HCT116 (cell line): ENCODE measurements around the gene GPX4. TPM values are rescaled to one million over a fixed set of nuclear protein-coding genes. Genes with fewer than 3 reads are reported as not detected.

Experiments used
- ATAC-seq: fragments of 200-7000 bp; cut with Tn5 transposase; 2 replicates; pipeline ENCODE4 v1.9.1; 2020; ENCODE audit warnings: mild to moderate bottlenecking, moderate library complexity
- BruUV-seq: library from RNA; stranded (reverse); fragments of 400-500 nt; replicated peaks from 2 replicates; lab custom pipeline; 2021; lab: Mats Ljungman, UMichigan
- CTCF ChIA-PET: fragments of 300-600 bp; sonication (Branson Sonifier 250); formaldehyde crosslinking; loops from one replicate; lab custom pipeline; 2021; ENCODE audit warnings: antibody characterized with exemption; lab: Charles Lee
- POLR2A ChIA-PET: fragments of 300-600, 350-600 bp; sonication (Branson Sonifier 250); formaldehyde crosslinking; loops from one replicate; lab custom pipeline; 2021; ENCODE audit warnings: antibody characterized with exemption; lab: Charles Lee
- RAD21 ChIA-PET, 2 experiments: fragments of 300-600 bp; sonication (Branson Sonifier 250); formaldehyde crosslinking; loops; one replicate each; lab custom pipeline; 2023; ENCODE audit warnings: low total read pairs in 2 of 2; ENCODE audit not compliant: uncharacterized antibody in 2 of 2, unreplicated experiment in 2 of 2, low non-redundant PET in 1 of 2; lab: Charles Lee
- DNase-seq: peaks from one replicate; pipeline ENCODE4 v3.0.0-alpha.2; 2010; ENCODE audit warnings: low read depth, low spot score
- H2AFZ ChIP-seq: fragments of 200-600 bp; shearing (Covaris generic), sonication (generic); 2 replicates; pipeline ENCODE4 v1.6.1; 2017; ENCODE audit warnings: low read depth, mixed run types, mixed read lengths, antibody characterized with exemption, low read length; ENCODE audit not compliant: poor library complexity, severe bottlenecking
- H3K27ac ChIP-seq: 2 replicates; pipeline ENCODE4 v1.5.1; 2012; ENCODE audit warnings: low read depth, low read length
- H3K27me3 ChIP-seq: fragments of 200-600 bp; sonication (generic); 2 replicates; pipeline ENCODE4 v1.6.1; 2016; ENCODE audit warnings: mixed run types, low read length, mixed read lengths; ENCODE audit not compliant: insufficient read depth
- H3K36me3 ChIP-seq, 2 experiments: fragments of 200-500 bp in 1 of 2; fragments of 200-600 bp in 1 of 2; sonication (Bioruptor generic) in 1 of 2; sonication (generic) in 1 of 2; 2 replicates each; pipeline versions ENCODE4 v1.5.1 to v1.6.1; 2014 to 2016; ENCODE audit warnings: low read length in 2 of 2, inconsistent platforms in 1 of 2, mixed read lengths in 1 of 2, mixed run types in 1 of 2; ENCODE audit not compliant: insufficient read depth in 2 of 2, control insufficient read depth in 1 of 2
- H3K4me1 ChIP-seq, 2 experiments: fragments of 200-600 bp in 1 of 2; sonication (generic) in 1 of 2; 2 replicates each; pipeline versions ENCODE4 v1.5.1 to v1.6.1; 2012 to 2017; ENCODE audit warnings: low read length in 2 of 2, inconsistent platforms in 1 of 2, mild to moderate bottlenecking in 1 of 2, mixed read lengths in 1 of 2, mixed run types in 1 of 2, moderate library complexity in 1 of 2; ENCODE audit not compliant: insufficient read depth in 2 of 2, control insufficient read depth in 1 of 2
- H3K4me2 ChIP-seq: fragments of 200-600 bp; sonication (generic); 2 replicates; pipeline ENCODE4 v1.6.1; 2017; ENCODE audit warnings: mixed run types, low read length, mixed read lengths
- H3K4me3 ChIP-seq, 2 experiments: fragments of 200-600 bp in 1 of 2; sonication (generic) in 1 of 2; replicated peaks in 1 of 2; 2 replicates each; pipeline ENCODE4 v1.5.1; 2011 to 2016; ENCODE audit warnings: low read length in 2 of 2, control low read depth in 1 of 2, low read depth in 1 of 2, mild to moderate bottlenecking in 1 of 2, mixed read lengths in 1 of 2, mixed run types in 1 of 2
- H3K79me2 ChIP-seq: fragments of 200-600 bp; sonication (generic); 2 replicates; pipeline ENCODE4 v1.6.1; 2017; ENCODE audit warnings: mild to moderate bottlenecking, mixed run types, low read length, moderate library complexity, mixed read lengths; ENCODE audit not compliant: insufficient read depth
- H3K9ac ChIP-seq: fragments of 200-600 bp; sonication (generic); 2 replicates; pipeline ENCODE4 v1.6.1; 2016; ENCODE audit warnings: low read length, mixed read lengths
- H3K9me2 ChIP-seq: fragments of 200-600 bp; sonication (generic), shearing (Covaris generic); 2 replicates; pipeline ENCODE4 v1.6.1; 2017; ENCODE audit warnings: mixed run types, mild to moderate bottlenecking, moderate library complexity; ENCODE audit not compliant: insufficient read depth
- H3K9me3 ChIP-seq, 2 experiments: fragments of 200-500 bp in 1 of 2; fragments of 200-600 bp in 1 of 2; sonication (Bioruptor generic) in 1 of 2; sonication (generic) in 1 of 2; 2 replicates each; pipeline ENCODE4 v1.6.1; 2014 to 2017; ENCODE audit warnings: low read length in 2 of 2, mixed read lengths in 2 of 2, inconsistent platforms in 1 of 2, low read depth in 1 of 2, mild to moderate bottlenecking in 1 of 2, mixed run types in 1 of 2, moderate library complexity in 1 of 2; ENCODE audit not compliant: control insufficient read depth in 1 of 2, insufficient read depth in 1 of 2
- H4K20me1 ChIP-seq: fragments of 200-600 bp; sonication (generic), shearing (Covaris generic); 2 replicates; pipeline ENCODE4 v1.6.1; 2017; ENCODE audit warnings: mixed run types, mild to moderate bottlenecking, moderate library complexity; ENCODE audit not compliant: insufficient read depth
- CBX3 ChIP-seq: IDR thresholded peaks from 2 replicates; pipeline ENCODE4 v1.6.1; 2012; ENCODE audit warnings: low read depth
- CEBPB ChIP-seq: IDR thresholded peaks from 2 replicates; pipeline ENCODE4 v1.6.1; 2012; ENCODE audit warnings: low read depth
- EGR1 ChIP-seq: IDR thresholded peaks from 2 replicates; pipeline ENCODE4 v1.6.1; 2012; ENCODE audit warnings: low read depth
- ELF1 ChIP-seq: IDR thresholded peaks from 2 replicates; pipeline ENCODE4 v1.6.1; 2012; ENCODE audit warnings: low read depth, borderline replicate concordance
- EZH2 ChIP-seq: fragments of 200-600 bp; sonication (generic); IDR thresholded peaks from 2 replicates; pipeline ENCODE4 v1.6.1; 2017; ENCODE audit warnings: antibody characterized with exemption, mixed run types
- EZH2phosphoT487 ChIP-seq: fragments of 200-600 bp; IDR thresholded peaks from 2 replicates; pipeline ENCODE4 v1.6.1; 2018; ENCODE audit warnings: antibody characterized with exemption, borderline replicate concordance
- FOSL1 ChIP-seq: IDR thresholded peaks from 2 replicates; pipeline ENCODE4 v1.6.1; 2012; ENCODE audit warnings: low read depth
- JUND ChIP-seq: IDR thresholded peaks from 2 replicates; pipeline ENCODE4 v1.6.1; 2012
- POLR2AphosphoS5 ChIP-seq: IDR thresholded peaks from 2 replicates; pipeline ENCODE4 v1.6.1; 2011; ENCODE audit warnings: mild to moderate bottlenecking, low read depth, low read length, moderate library complexity
- RAD21 ChIP-seq: IDR thresholded peaks from 2 replicates; pipeline ENCODE4 v1.6.1; 2012; ENCODE audit warnings: low read depth, mild to moderate bottlenecking
- SP1 ChIP-seq: IDR thresholded peaks from 2 replicates; pipeline ENCODE4 v1.6.1; 2012; ENCODE audit warnings: low read depth
- ZFX ChIP-seq: fragments of 450-650 bp; IDR thresholded peaks from 2 replicates; pipeline ENCODE4 v1.6.1; 2017
- ZNF274 ChIP-seq: fragments of 200-500 bp; sonication (Bioruptor generic); IDR thresholded peaks from 2 replicates; pipeline ENCODE4 v1.6.1; 2014; ENCODE audit warnings: mild to moderate bottlenecking, low read depth, low read length, inconsistent platforms
- intact Hi-C: fragments of 100-400 bp; cut with micrococcal nuclease; formaldehyde crosslinking; loops from 2 replicates; pipeline ENCODE4 v1.10.0; 2022
- total RNA-seq: library from RNA; stranded (reverse); gene quantifications from one replicate; pipeline ENCODE4 v1.2.1, GENCODE V29; 2021; ENCODE audit not compliant: unreplicated experiment
- TF ChIP-seq, protein P1 (sequence below): IDR thresholded peaks from 2 replicates; pipeline ENCODE4 v1.6.1; 2011; ENCODE audit warnings: mild to moderate bottlenecking, low read length, moderate library complexity; ENCODE audit not compliant: insufficient replicate concordance; ENCODE audit errors: extremely low read depth
- TF ChIP-seq, protein P2 (sequence below), 3 experiments: fragments of 200-600 bp in 1 of 3; sonication (generic) in 1 of 3; IDR thresholded peaks in 2 of 3; conservative IDR thresholded peaks in 1 of 3; 2 replicates each; pipeline ENCODE4 v1.5.1; 2012 to 2017; ENCODE audit warnings: low read depth in 2 of 3, low read length in 2 of 3, antibody characterized with exemption in 1 of 3, borderline replicate concordance in 1 of 3, control low read depth in 1 of 3, mild to moderate bottlenecking in 1 of 3, mixed read lengths in 1 of 3, mixed run types in 1 of 3, moderate library complexity in 1 of 3; ENCODE audit not compliant: insufficient read depth in 1 of 3

GPX4 gene
- total RNA-seq, 1 experiment from 2014 or later, result 481 TPM

DNA sequence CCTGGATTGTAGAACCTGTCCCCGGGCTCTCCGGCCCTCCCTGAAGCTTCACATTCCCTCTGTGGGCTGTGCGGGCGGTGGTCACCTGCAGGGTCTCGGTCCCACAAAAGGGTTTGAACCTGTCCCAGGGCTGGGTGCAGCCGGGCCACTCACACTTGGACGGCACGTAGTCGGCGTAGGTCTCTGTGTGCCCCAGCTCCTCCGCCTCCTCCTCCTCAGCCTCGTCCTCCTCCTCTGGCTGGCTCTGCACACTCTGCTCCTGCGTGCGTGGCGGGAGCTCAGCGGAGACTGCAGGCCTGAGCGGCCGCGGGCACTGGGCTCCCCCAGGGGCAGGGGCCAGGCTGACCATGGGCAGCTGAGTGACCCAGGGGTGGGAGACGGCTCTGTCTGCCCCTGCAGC, 19.6 kb downstream of the GPX4 start:
- Histone ChIP-seq H4K20me1 (no peaks in the 10 kb centered on the region), H3K9ac (no peak overlapping the region), H3K9me2 (no peaks in the 10 kb centered on the region), H3K27me3 (no peaks in the 10 kb centered on the region), H2AFZ (no peak overlapping the region), H3K4me2 (no peak overlapping the region), H3K79me2 (peaks cover 12% of the 10 kb centered on the region; the same call in 1 of the 2 replicates), H3K36me3 (peaks cover 15 to 51% of the 10 kb centered on the region in 2 experiments; a peak in 3 of 4 replicates), H3K4me1 (peaks cover 0 to 13% of the 10 kb centered on the region in 2 experiments; a peak in 2 of 4 replicates), H3K27ac (peak overlapping the region; percentile 51; the same call in 1 of the 2 replicates), H3K9me3 (no peaks in the 10 kb centered on the region), H3K4me3 (no peak overlapping the region)
- POLR2A ChIA-PET, result interaction anchor here (1.4 kb wide), 1 partner anchor 11 kb away, joined by 4 read pairs; no protein-coding TSS in a partner anchor
- CTCF ChIA-PET, result interaction anchor here (1.5 kb wide), 1 partner anchor 10 kb away, joined by 5 read pairs; no protein-coding TSS in a partner anchor
- TF ChIP-seq EZH2phosphoT487 (no peak), ELF1 (no peak), RAD21 (no peak), ZNF274 (no peak)
- BruUV-seq, result no TSS peak
- RAD21 ChIA-PET, result interaction anchor here in 1 of 2 experiments (1.5 kb wide), 1 partner anchor 10 kb away, joined by 5 read pairs; no protein-coding TSS in a partner anchor
- DNase-seq (no peak), ATAC-seq (peak; percentile 18)
- intact Hi-C loops, result no loop called here

DNA sequence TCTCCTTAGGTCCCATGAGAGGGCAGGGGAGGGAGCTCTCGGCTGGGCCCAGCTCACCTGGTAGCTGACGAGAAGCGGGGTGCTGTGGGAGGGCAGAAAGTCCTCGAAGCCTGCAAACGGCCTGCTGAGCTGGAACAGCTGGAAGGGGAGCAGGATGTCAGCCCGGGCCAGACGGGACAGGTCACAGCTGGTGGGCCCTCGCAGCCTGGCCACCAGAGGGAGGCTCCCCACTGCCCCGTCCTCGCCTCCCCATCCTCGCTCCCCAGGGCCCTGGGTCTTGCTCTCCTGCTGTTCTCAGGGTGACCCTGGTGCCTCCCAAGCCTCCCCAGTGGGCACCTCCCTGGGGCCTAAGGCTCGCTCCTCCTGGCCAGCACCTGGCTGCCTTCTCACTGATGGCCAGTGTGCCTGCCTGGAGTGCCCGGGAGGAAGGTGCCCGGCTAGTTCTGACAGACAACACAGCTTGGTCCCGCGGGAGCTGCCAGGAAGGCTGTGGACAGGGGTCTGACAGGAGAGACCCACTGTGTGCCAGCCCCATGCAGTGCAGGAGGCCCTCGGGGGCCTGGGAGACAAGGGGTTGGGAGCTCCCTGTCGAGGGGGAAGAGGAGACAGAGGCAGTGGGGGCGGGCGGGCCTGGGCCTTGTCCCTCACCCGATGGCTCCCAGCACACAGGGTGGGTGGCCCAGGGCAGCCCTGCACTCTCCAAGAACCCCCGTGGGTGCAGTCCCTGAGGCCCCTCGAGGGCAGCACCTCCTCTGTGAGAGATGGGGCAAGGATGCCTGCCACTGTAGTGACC, 20.3 kb downstream of the GPX4 start:
- ChIA-PET CTCF (interaction anchor here (1.5 kb wide), 1 partner anchor 11 kb away, joined by 5 read pairs; no protein-coding TSS in a partner anchor), RAD21 (interaction anchor here in 1 of 2 experiments (1.5 kb wide), 1 partner anchor 11 kb away, joined by 5 read pairs; no protein-coding TSS in a partner anchor), POLR2A (interaction anchor here (1.4 kb wide), 1 partner anchor 10 kb away, joined by 4 read pairs; no protein-coding TSS in a partner anchor)
- no peaks in the 10 kb centered on the region for H3K27me3 ChIP-seq
- H3K9me3 ChIP-seq, result no peaks in the 10 kb centered on the region
- no TSS peak for BruUV-seq
- H3K27ac ChIP-seq, result peak overlapping the region; percentile 51; the same call in 1 of the 2 replicates
- peaks cover 0 to 17% of the 10 kb centered on the region in 2 experiments; a peak in 2 of 4 replicates for H3K4me1 ChIP-seq
- no peak overlapping the region for H3K4me3 ChIP-seq
- H3K9me2 ChIP-seq, result no peaks in the 10 kb centered on the region
- H3K36me3 ChIP-seq, result peaks cover 15 to 51% of the 10 kb centered on the region in 2 experiments; a peak in 3 of 4 replicates
- peaks cover 12% of the 10 kb centered on the region; the same call in 1 of the 2 replicates for H3K79me2 ChIP-seq
- no peak for DNase-seq
- intact Hi-C loops, result no loop called here
- no peak for ATAC-seq
- no peak overlapping the region for H3K9ac ChIP-seq
- no peak overlapping the region for H2AFZ ChIP-seq
- H3K4me2 ChIP-seq, result no peak overlapping the region
- H4K20me1 ChIP-seq, result no peaks in the 10 kb centered on the region
- no peak for TF ChIP-seq JUND
- no peak for TF ChIP-seq RAD21
- no peak for TF ChIP-seq SP1
- TF ChIP-seq EZH2, result no peak
- no peak for TF ChIP-seq FOSL1
- TF ChIP-seq, protein P1, sequence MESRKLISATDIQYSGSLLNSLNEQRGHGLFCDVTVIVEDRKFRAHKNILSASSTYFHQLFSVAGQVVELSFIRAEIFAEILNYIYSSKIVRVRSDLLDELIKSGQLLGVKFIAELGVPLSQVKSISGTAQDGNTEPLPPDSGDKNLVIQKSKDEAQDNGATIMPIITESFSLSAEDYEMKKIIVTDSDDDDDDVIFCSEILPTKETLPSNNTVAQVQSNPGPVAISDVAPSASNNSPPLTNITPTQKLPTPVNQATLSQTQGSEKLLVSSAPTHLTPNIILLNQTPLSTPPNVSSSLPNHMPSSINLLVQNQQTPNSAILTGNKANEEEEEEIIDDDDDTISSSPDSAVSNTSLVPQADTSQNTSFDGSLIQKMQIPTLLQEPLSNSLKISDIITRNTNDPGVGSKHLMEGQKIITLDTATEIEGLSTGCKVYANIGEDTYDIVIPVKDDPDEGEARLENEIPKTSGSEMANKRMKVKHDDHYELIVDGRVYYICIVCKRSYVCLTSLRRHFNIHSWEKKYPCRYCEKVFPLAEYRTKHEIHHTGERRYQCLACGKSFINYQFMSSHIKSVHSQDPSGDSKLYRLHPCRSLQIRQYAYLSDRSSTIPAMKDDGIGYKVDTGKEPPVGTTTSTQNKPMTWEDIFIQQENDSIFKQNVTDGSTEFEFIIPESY, result no peak
- no peak for TF ChIP-seq CEBPB
- no peak for TF ChIP-seq ZFX
- TF ChIP-seq CBX3, result no peak
- no peak for TF ChIP-seq POLR2AphosphoS5
- TF ChIP-seq, protein P2, sequence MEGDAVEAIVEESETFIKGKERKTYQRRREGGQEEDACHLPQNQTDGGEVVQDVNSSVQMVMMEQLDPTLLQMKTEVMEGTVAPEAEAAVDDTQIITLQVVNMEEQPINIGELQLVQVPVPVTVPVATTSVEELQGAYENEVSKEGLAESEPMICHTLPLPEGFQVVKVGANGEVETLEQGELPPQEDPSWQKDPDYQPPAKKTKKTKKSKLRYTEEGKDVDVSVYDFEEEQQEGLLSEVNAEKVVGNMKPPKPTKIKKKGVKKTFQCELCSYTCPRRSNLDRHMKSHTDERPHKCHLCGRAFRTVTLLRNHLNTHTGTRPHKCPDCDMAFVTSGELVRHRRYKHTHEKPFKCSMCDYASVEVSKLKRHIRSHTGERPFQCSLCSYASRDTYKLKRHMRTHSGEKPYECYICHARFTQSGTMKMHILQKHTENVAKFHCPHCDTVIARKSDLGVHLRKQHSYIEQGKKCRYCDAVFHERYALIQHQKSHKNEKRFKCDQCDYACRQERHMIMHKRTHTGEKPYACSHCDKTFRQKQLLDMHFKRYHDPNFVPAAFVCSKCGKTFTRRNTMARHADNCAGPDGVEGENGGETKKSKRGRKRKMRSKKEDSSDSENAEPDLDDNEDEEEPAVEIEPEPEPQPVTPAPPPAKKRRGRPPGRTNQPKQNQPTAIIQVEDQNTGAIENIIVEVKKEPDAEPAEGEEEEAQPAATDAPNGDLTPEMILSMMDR (IDR thresholded peaks at IDR 0.05 in 2 of 3, conservative IDR thresholded peaks at IDR 0.05 in 1 of 3; ENCODE audit: borderline replicate concordance in 1 of 3, insufficient read depth in 1 of 3, low read depth in 2 of 3, low read length in 2 of 3), result no peak
- TF ChIP-seq EGR1, result no peak
